Astrocyte (in vitro differentiated cells and primary cell): Measurements from ENCODE around the gene DLGAP5.

Experiments used
- CTCF ChIP-seq: IDR thresholded peaks from 2 replicates; pipeline ENCODE4 v1.5.1; 2011; ENCODE audit warnings: low read depth, mild to moderate bottlenecking, inconsistent platforms, low read length, moderate library complexity; ENCODE audit not compliant: insufficient read depth
- EZH2 ChIP-seq: IDR thresholded peaks from 2 replicates; pipeline ENCODE4 v1.6.1; 2012; ENCODE audit warnings: mild to moderate bottlenecking, low read length, inconsistent platforms; ENCODE audit not compliant: insufficient read depth

- no peak for TF ChIP-seq CTCF
- no peak for TF ChIP-seq EZH2
Observed at GRCh38 chr14:55238019-55238680, 46.8 kb upstream of the DLGAP5 start.
